GM12892 (cell line): ENCODE measurements around the gene GTPBP3.

Experiments used
- DNase-seq: peaks from one replicate; pipeline ENCODE4 v3.0.0; 2011; ENCODE audit not compliant: insufficient read length
- FAIRE-seq: peaks from 2 replicates; lab custom pipeline; 2011; peaks lifted over from hg19 to GRCh38; lab: Jason Lieb, UNC
- POLR2A ChIP-seq: IDR thresholded peaks from 2 replicates; pipeline ENCODE4 v1.6.1; 2011; ENCODE audit warnings: low read depth, low read length, control low read depth
- POLR2AphosphoS5 ChIP-seq: IDR thresholded peaks from 2 replicates; pipeline ENCODE4 v1.6.1; 2011; ENCODE audit warnings: low read depth, low read length, control low read depth
- TAF1 ChIP-seq: IDR thresholded peaks from 2 replicates; pipeline ENCODE4 v1.6.1; 2011; ENCODE audit warnings: low read depth, mild to moderate bottlenecking, control low read depth, low read length, borderline replicate concordance

Gene GTPBP3

DNA sequence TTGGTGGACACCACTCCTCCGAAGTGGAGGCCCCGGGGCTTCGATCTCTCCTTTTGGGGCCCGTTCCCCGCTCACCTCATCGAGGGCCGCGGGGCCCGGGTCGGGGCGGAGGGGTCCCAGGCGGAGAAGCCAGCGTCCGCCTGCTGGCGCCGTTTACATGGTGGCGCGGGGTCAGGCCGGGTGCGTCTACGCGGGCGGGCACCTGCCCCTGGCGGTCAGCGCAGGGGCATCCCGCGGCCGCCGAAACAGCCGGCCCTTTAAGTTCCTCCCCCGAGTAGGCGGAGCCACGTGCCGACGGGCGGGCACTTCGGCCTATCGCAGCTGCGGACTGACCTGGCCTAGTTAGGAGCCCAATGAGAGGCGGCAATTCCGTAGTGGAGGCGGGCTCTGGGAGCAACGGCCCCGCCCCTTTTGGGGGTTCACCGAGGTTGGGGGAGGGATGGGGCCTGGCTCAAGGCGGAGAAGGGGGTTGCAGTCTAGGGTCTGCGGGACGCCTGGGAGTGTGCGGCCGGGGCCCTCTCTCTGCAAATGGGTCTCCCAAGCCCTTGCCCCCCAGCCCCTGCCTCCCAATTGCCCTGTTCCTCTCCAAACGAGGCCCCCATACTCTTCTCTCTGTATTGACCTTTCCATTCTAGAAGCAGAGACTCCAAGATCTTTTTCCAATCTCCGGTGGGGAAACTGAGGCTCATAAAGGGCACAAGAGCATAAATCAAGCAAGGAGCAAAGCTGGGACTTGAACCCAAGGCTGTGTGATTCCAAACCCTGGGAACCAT lies 34.0 kb upstream of the GTPBP3 start, which contains the start of gene ABHD8:
Gene ABHD8 (minus strand): TSS at position 259 of the 773 bp plus-strand sequence. CDS start 1,809 bp downstream, outside the sequence.
- FAIRE-seq (peak; percentile 92), DNase-seq (peak; percentile 91)
- TF ChIP-seq POLR2A (no peak; the same call in 1 of the 2 replicates), TAF1 (no peak), POLR2AphosphoS5 (no peak)

DNA sequence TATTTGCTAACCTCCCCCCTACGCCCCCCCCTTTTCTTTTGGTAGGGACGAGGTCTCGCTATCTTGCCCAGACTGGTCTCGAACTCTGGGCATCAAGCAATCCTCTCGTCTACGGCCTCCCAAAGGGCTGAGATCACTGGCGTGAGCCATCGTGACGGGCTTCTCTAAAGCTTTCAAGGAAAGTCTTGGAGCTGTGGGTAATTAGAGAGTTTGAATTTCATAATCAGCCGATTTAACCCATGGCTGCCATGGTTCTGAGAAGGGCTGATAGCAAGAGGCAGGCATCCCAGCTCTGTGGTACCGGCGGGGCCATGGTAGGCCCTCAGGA lies 33.4 kb upstream of the GTPBP3 start:
- FAIRE-seq (no peak), DNase-seq (no peak)
- TF ChIP-seq POLR2AphosphoS5 (no peak), POLR2A (no peak), TAF1 (no peak)

- TF ChIP-seq POLR2A = no peak
- FAIRE-seq (peak; percentile 36), DNase-seq (no peak)
Measured at GRCh38 chr19:17304386-17305215, 32.8 kb upstream of the GTPBP3 start.

DNA sequence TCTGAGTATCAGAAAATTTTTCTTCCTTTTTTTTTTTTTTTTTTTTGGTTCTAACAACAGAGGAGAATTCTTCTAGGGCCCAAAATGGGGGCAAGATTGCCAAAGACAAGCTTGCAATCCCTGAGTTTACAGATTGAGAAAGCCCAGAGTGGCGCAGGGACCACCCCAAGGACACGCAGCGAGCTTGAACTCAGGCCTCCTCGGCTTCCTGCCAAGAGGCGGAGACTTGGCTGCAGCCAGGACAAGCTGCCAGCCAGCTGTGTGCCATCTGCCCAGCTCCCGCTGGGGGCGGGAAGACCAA lies 32.2 kb upstream of the GTPBP3 start:
- DNase-seq = no peak
- TF ChIP-seq POLR2A = no peak
- no peak; the same call in 1 of the 2 replicates for TF ChIP-seq POLR2AphosphoS5
- TF ChIP-seq TAF1 = no peak

GRCh38 chr19:17305517-17306284 lies 31.7 kb upstream of the GTPBP3 start, which contains the start of gene MRPL34:
Gene MRPL34, plus strand, starts transcription at chr19:17305872. Its CDS starts 21 bp downstream, at chr19:17305893.
- FAIRE-seq = peak; percentile 100

More for the DNA sequence above, 32.2 kb upstream of the GTPBP3 start:
- FAIRE-seq = no peak

GRCh38 chr19:17306285-17306714 lies 31.1 kb upstream of the GTPBP3 start:
- TF ChIP-seq POLR2AphosphoS5 (no peak), TAF1 (no peak), POLR2A (peak; percentile 15; the same call in 1 of the 2 replicates)
- FAIRE-seq = no peak
- no peak for DNase-seq

More at GRCh38 chr19:17305517-17306284, 31.7 kb upstream of the GTPBP3 start, which contains the start of gene MRPL34:
- TF ChIP-seq POLR2A (peak; percentile 52), TAF1 (no peak), POLR2AphosphoS5 (no peak; the same call in 1 of the 2 replicates)
- DNase-seq = peak; percentile 78

GRCh38 chr19:17307876-17308377 lies 29.4 kb upstream of the GTPBP3 start:
- DNase-seq = no peak
- TF ChIP-seq POLR2AphosphoS5 = no peak
- no peak for TF ChIP-seq POLR2A
- TF ChIP-seq TAF1 = no peak
- no peak for FAIRE-seq

GRCh38 chr19:17309198-17309964 lies 28.0 kb upstream of the GTPBP3 start, which contains the start of gene DDA1:
Gene DDA1, plus strand, starts transcription at chr19:17309563. Its CDS starts 92 bp downstream, at chr19:17309655.
- DNase-seq = peak; percentile 99
- peak; percentile 99 for FAIRE-seq
- TF ChIP-seq POLR2AphosphoS5 = peak; percentile 70; the same call in 1 of the 2 replicates
- peak; percentile 74; the same call in 1 of the 2 replicates for TF ChIP-seq POLR2A
- peak; percentile 59; the same call in 1 of the 2 replicates for TF ChIP-seq TAF1

DNA sequence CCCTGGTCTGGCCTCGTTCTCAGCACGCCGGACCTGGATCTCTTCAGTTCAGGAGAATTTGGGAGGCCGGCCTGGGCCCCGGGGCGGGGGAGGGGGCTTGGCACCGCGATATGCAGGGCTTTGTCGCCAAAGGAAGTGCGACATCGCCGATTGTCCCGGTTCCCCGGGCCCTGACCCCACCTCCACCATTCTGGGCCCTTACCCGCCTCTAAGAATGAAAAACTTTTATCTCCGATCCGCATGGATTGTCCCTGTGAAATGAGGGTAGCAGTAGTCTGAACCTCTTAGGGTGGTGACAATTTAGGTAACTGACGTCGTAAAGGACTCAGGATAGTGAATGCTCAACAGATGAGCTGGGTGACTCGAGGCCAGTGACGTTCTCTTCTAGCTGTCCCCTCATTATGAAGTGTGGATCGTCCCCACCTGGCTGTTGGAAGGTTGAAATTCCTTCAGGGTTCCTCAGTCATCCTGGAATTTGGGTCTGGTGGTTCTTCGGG lies 27.3 kb upstream of the GTPBP3 start:
- DNase-seq = no peak
- TF ChIP-seq TAF1 (no peak), POLR2A (no peak), POLR2AphosphoS5 (no peak)
- peak; percentile 40 for FAIRE-seq
